Activated T-cell treated with anti-CD3 and anti-CD28 coated beads, Interleukin-2, amount 50 U/mL, for 72 hours (primary cell): Measurements from ENCODE around the gene LDHD. TPM values are rescaled to one million over a fixed set of nuclear protein-coding genes. Genes with fewer than 3 reads are reported as not detected.
"Not testable (repeated sequence)": the region's sequence is repeated elsewhere in the genome, so short reads cannot be mapped to it uniquely, and the experiment has no call there.

Experiments used
- ATAC-seq, 2 donors: fragments of 150-1000 bp; cut with Tn5 transposase; replicated peaks in 1 of 2; 2 replicates each; pipeline ENCODE4 v1.10.0; 2021; ENCODE audit warnings: moderate library complexity in 2 of 2, mild to moderate bottlenecking in 1 of 2
- DNase-seq, 2 donors: peaks; one replicate each; pipeline ENCODE4 v3.0.0; 2021 to 2022; ENCODE audit warnings: mixed read lengths in 1 of 2
- H3K27ac Mint-ChIP-seq: one replicate; pipeline ENCODE4 v1.8.0; 2022; ENCODE audit warnings: mild to moderate bottlenecking, moderate library complexity, mixed read lengths
- H3K27me3 Mint-ChIP-seq: one replicate; pipeline ENCODE4 v1.8.0; 2022; ENCODE audit warnings: low read depth, mixed read lengths
- H3K36me3 Mint-ChIP-seq, 2 donors: one replicate each; pipeline ENCODE4 v1.8.0; 2022; ENCODE audit warnings: mixed read lengths in 2 of 2, mild to moderate bottlenecking in 1 of 2; ENCODE audit not compliant: insufficient read depth in 2 of 2
- H3K4me1 Mint-ChIP-seq: one replicate; pipeline ENCODE4 v1.8.0; 2022; ENCODE audit warnings: low read depth, mixed read lengths
- H3K4me3 Mint-ChIP-seq, 2 donors: one replicate each; pipeline ENCODE4 v1.8.0; 2022; ENCODE audit warnings: mild to moderate bottlenecking in 2 of 2, mixed read lengths in 2 of 2, moderate library complexity in 2 of 2
- H3K9me3 Mint-ChIP-seq, 2 donors: one replicate each; pipeline ENCODE4 v1.8.0; 2022; ENCODE audit warnings: mixed read lengths in 2 of 2
- total RNA-seq, 2 donors: library from RNA; stranded (reverse); gene quantifications; one replicate each; pipeline ENCODE4 v1.2.3, GENCODE V29; 2022

The LDHD gene
- total RNA-seq, 2 donors from 2014 or later: 0.35 to 0.43 TPM

DNA sequence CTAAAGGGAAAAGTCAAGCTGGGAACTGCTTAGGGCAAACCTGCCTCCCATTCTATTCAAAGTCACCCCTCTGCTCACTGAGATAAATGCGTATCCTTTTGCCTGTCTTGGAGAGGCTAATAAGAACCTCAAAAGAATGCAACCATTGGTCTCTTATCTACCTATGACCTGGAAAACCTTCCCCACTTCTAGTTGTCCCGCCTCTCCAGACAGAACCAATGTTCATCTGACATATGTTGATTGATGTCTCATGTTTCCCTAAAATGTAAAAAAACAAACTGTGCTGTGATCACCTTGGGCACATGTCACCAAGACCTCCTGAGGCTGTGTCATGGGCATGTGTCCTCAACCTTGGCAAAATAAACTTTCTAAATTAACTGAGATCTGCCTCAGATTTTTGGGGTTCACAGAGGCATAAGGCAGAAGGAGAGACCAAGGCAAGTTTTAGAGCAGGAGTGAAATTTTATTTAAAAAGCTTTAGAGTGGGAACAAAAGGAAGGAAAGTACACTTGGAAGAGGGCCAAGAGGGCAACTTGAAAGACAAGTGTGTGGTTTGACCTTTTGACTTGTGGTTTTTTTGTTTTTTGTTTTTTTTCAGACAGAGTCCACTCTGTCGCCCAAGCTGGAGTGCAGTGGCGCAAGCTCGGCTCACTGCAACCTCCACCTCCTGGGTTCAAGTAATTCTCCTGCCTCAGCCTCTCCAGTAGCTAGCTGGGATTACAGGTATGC is 13.0 kb upstream of the LDHD start:
- not testable (repeated sequence) for H3K36me3 Mint-ChIP-seq, ATAC-seq, DNase-seq, H3K4me3 Mint-ChIP-seq, H3K9me3 Mint-ChIP-seq, H3K27ac Mint-ChIP-seq, H3K27me3 Mint-ChIP-seq
- H3K4me1 Mint-ChIP-seq: peaks cover 10% of the 10 kb centered on the region

- H3K36me3 Mint-ChIP-seq: peaks cover 0 to 1% of the 10 kb centered on the region in 2 donors
- DNase-seq: no peak
- H3K4me3 Mint-ChIP-seq: no peak overlapping the region
- H3K9me3 Mint-ChIP-seq: peaks cover 3 to 4% of the 10 kb centered on the region in 2 donors
- no peaks in the 10 kb centered on the region for H3K27me3 Mint-ChIP-seq
- no peak for ATAC-seq
- H3K4me1 Mint-ChIP-seq: peaks cover 10% of the 10 kb centered on the region
- no peak overlapping the region for H3K27ac Mint-ChIP-seq
Measured at GRCh38 chr16:75127713-75128415, 11.3 kb upstream of the LDHD start.

GRCh38 chr16:75122609-75123008 is 6.0 kb upstream of the LDHD start:
- H3K4me1 Mint-ChIP-seq: no peaks in the 10 kb centered on the region
- H3K27ac Mint-ChIP-seq: no peak overlapping the region
- peaks cover 5 to 7% of the 10 kb centered on the region in 2 donors for H3K36me3 Mint-ChIP-seq
- ATAC-seq (no peak), DNase-seq (no peak)
- H3K27me3 Mint-ChIP-seq: no peaks in the 10 kb centered on the region
- no peak overlapping the region for H3K4me3 Mint-ChIP-seq
- peaks cover 3 to 6% of the 10 kb centered on the region in 2 donors for H3K9me3 Mint-ChIP-seq

DNA sequence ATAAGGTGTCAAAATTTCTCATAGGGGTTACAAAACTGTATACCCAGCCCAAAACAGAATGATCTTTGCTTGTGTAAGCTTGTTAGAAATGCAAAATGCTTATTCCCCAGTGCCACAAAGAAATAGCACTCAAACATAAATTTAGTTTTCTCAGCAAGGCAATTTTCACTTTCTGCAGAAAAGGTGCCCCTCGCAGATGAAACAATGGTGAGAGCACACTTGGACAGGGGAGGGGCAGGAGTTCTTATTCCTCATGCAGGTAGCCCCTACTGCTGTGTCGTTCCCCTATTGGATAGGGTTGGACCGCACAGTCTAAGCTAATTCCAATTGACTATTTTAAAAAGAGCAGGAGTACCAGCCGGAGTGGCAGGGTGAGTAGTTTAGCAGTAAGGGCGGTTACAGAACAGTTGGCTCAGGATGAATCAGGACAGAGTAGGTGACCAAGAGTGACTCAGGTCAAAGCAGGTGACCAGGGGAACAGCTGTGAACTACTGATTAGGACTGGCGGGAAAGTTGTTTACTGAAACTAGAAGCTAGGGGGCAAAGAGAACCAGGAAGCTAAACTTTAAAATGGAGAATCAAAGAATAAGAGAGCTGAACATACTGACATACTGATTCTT is 5.5 kb upstream of the LDHD start:
- Mint-ChIP-seq H3K27me3 (no peaks in the 10 kb centered on the region), H3K4me1 (no peaks in the 10 kb centered on the region), H3K27ac (no peak overlapping the region), H3K36me3 (peaks cover 5 to 7% of the 10 kb centered on the region in 2 donors), H3K9me3 (peaks cover 2 to 6% of the 10 kb centered on the region in 2 donors), H3K4me3 (no peak overlapping the region)
- ATAC-seq (no peak), DNase-seq (no peak)

DNA sequence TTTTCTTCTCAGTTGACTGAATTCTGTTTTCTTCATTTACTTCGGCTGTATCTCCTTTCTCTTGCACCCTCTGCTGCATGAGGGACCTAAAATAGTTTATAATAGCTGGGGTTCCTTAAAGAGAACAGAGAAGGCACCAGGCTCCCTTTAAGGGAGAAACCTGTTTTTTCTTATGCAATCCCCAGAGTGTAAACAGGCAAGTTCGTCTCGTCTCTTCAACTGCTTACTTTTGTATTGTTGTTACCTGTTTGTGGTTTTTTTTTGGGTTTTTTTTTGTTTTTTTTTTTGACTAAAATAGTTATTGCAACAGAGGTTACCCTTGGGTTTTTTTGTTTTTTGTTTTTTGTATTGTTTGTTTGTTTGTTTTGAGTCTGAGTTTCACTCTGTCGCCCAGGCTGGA is 3.7 kb upstream of the LDHD start:
- H3K36me3 Mint-ChIP-seq: peaks cover 5 to 7% of the 10 kb centered on the region in 2 donors
- DNase-seq (no peak), ATAC-seq (no peak)
- no peaks in the 10 kb centered on the region for H3K4me1 Mint-ChIP-seq
- no peak overlapping the region for H3K4me3 Mint-ChIP-seq
- H3K9me3 Mint-ChIP-seq: peaks cover 2 to 6% of the 10 kb centered on the region in 2 donors
- no peaks in the 10 kb centered on the region for H3K27me3 Mint-ChIP-seq
- H3K27ac Mint-ChIP-seq: no peak overlapping the region

- Mint-ChIP-seq H3K27me3 (no peaks in the 10 kb centered on the region), H3K36me3 (peaks cover 5 to 7% of the 10 kb centered on the region in 2 donors), H3K27ac (no peak overlapping the region), H3K4me3 (no peak overlapping the region), H3K4me1 (no peaks in the 10 kb centered on the region), H3K9me3 (peaks cover 2 to 6% of the 10 kb centered on the region in 2 donors)
- DNase-seq (no peak), ATAC-seq (no peak)
Measured at GRCh38 chr16:75118943-75119539, 2.5 kb upstream of the LDHD start.

DNA sequence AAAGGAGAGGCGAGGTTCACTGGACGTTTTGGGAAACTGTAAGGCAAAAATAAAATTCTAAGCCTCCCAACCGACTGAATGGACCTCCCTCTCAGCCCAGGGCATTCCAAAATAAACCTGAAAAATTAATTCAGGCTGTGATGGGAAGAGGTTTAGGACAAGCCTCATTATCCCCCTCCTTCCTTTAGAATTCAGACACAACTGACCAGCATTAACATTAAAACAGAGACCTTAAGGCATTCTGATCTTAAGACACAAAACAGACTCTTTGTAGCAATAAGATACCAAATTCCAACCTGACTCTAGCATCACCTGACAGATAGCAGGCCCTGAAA is 298 bp upstream of the LDHD start:
- DNase-seq (no peak), ATAC-seq (no peak)
- peaks cover 6% of the 10 kb centered on the region for H3K4me1 Mint-ChIP-seq
- H3K4me3 Mint-ChIP-seq: no peak overlapping the region
- H3K9me3 Mint-ChIP-seq: peaks cover 0 to 3% of the 10 kb centered on the region in 2 donors
- H3K36me3 Mint-ChIP-seq: peaks cover 2 to 3% of the 10 kb centered on the region in 2 donors
- no peak overlapping the region for H3K27ac Mint-ChIP-seq
- peaks cover 10% of the 10 kb centered on the region for H3K27me3 Mint-ChIP-seq

- Mint-ChIP-seq H3K27me3 (peaks cover 10% of the 10 kb centered on the region), H3K4me1 (peaks cover 23% of the 10 kb centered on the region), H3K9me3 (no peaks in the 10 kb centered on the region), H3K36me3 (no peaks in the 10 kb centered on the region), H3K4me3 (no peak overlapping the region), H3K27ac (no peak overlapping the region)
- no peak for DNase-seq
- no peak for ATAC-seq
Measured at GRCh38 chr16:75114946-75115825, 1.4 kb downstream of the LDHD start.

DNA sequence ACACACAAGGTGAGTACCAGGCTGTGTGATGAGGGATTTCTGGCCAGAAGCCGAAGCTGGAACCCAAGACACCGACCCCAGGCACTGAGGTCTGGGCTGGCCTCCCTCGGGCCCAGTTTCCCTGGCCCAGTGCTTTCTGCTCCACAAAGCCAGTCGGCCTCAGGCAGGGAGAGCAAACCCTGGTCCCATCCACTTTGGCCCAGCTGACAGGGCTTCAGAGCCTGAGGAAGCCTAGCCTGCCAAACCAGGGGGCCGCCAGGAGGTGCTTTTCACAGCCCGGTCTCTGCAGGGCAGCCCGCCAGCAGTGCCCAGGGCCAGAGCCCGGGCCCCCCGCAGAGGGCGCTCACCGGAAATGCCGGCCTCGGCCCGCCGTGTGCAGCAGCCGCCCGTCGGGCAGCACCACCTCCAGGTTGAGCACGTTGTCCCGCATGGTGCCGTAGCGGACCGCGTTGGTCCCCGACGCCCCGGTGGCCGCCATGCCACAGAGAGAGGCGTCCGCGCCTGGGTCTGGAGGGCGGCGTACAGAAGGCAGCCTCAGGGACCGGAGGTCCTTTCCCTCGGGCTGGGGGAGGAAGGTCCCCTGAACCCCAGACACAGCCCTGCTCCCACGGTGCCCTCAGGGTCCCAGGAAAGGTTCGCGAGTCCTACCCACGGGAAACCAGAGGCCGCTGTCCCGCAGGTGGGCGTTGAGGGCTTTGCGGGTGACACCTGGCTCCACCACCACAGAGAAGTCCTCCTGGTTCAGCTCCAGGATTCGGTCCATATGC is 2.2 kb downstream of the LDHD start:
- Mint-ChIP-seq H3K27ac (no peak overlapping the region), H3K27me3 (peaks cover 10% of the 10 kb centered on the region), H3K36me3 (no peaks in the 10 kb centered on the region), H3K4me1 (peaks cover 31% of the 10 kb centered on the region), H3K9me3 (no peaks in the 10 kb centered on the region), H3K4me3 (no peak overlapping the region)
- DNase-seq (no peak), ATAC-seq (no peak)

GRCh38 chr16:75113541-75114121 is 2.9 kb downstream of the LDHD start:
- Mint-ChIP-seq H3K4me3 (no peak overlapping the region), H3K36me3 (peaks cover 0 to 1% of the 10 kb centered on the region in 2 donors), H3K27me3 (peaks cover 10% of the 10 kb centered on the region), H3K4me1 (peaks cover 38% of the 10 kb centered on the region), H3K27ac (no peak overlapping the region), H3K9me3 (no peaks in the 10 kb centered on the region)
- DNase-seq (no peak), ATAC-seq (no peak)

- H3K27me3 Mint-ChIP-seq: peaks cover 10% of the 10 kb centered on the region
- H3K9me3 Mint-ChIP-seq: no peaks in the 10 kb centered on the region
- peaks cover 1 to 3% of the 10 kb centered on the region in 2 donors for H3K36me3 Mint-ChIP-seq
- H3K4me3 Mint-ChIP-seq: peak overlapping the region in 1 of 2 donors; percentile 80
- DNase-seq (no peak), ATAC-seq (no peak)
- no peak overlapping the region for H3K27ac Mint-ChIP-seq
- H3K4me1 Mint-ChIP-seq: peaks cover 46% of the 10 kb centered on the region
Measured at GRCh38 chr16:75112734-75113491, 3.7 kb downstream of the LDHD start.
